Suppressor macrophage (primary cell): ENCODE measurements around the gene UBR3.
"Not testable (repeated sequence)": the region's sequence is repeated elsewhere in the genome, so short reads cannot be mapped to it uniquely, and the experiment has no call there.

Experiments used
- DNase-seq, 4 experiments: peaks; one replicate each; pipeline ENCODE4 v3.0.0-alpha.2; 2020 to 2022

UBR3 gene

GRCh38 chr2:170113168-170113894 lies 286.1 kb downstream of the UBR3 start:
- no peak for DNase-seq

- no peak for DNase-seq
Measured at GRCh38 chr2:170115501-170116229, 288.4 kb downstream of the UBR3 start.

DNA sequence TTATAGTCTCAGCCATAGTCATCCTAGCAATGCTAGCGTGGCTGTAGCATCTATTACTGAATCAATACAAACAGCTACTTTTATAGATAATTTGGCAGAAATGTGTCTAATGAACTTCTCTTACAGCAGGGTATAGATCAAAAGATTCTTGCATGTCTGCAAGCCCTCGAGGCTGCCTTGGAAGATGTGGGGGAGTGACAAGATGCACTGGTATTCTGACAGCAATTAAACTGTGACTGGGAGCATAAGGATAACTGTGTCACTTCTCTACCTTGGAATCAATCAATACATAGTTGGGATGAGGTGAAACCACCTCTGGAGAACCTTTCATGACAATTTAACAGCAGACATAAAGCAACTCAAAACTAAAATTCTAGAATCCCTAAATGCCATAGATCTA lies 291.4 kb downstream of the UBR3 start:
- no peak for DNase-seq

- DNase-seq = not testable (repeated sequence)
Measured at GRCh38 chr2:170119326-170119725, 292.1 kb downstream of the UBR3 start.

- no peak for DNase-seq
Measured at GRCh38 chr2:170121689-170122088, 294.4 kb downstream of the UBR3 start.

- no peak for DNase-seq
Measured at GRCh38 chr2:170122883-170123547, 295.8 kb downstream of the UBR3 start.

GRCh38 chr2:170123593-170123992 lies 296.3 kb downstream of the UBR3 start:
- DNase-seq = no peak

DNA sequence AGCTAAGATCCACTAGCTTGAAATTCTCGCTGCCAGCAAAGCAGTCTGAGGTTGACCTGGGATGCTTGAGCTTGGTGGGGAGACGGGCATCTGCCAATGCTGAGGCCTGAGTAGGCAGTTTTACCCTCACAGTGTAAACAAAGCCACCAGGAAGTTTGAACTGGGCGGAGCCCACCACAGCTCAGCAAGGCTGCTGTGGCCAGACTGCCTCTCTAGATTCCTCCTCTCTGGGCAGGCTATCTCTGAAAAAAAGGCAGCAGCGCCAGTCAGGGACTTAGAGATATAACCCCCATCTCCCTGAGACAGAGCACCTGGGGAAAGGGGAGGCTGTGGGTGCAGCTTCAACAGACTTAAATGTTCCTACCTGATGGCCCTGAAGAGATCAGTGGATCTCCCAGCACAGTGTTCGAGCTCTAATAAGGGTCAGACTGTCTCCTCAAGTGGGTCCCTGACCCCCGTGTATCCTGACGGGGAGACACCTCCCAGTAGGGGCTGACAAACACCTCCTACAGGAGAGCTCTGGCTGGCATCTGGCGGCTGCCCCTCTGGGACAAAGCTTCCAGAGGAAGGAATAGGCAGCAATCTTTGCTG lies 299.0 kb downstream of the UBR3 start:
- not testable (repeated sequence) for DNase-seq
